ENCODE results near the gene LIMS1.

DNA sequence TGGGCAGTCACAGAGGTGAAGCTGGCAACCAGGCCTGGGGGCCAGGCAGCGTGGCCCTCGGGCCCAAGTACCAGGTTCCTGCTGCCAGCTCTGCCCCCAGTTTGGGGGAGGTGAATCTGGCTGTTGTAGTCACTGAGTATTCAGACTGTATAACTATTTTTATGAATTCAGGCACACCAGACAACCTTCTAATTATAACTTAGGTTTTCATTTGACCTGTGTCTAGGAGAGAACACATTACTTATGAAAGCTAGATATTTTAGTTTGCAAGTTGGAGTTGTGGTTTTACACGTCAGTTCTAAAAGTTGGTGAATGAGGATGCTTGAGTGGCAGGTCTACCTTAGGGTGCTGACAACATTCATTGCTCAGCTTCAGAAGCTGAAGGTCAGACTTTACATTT is 71.7 kb downstream of the LIMS1 start:
- no peak for TF ChIP-seq SP1 (IDR thresholded peaks at IDR 0.05)
- TF ChIP-seq FOXA1 (IDR thresholded peaks at IDR 0.05) = no peak
- no peak for TF ChIP-seq SUZ12 (IDR thresholded peaks at IDR 0.05)
- no peak for TF ChIP-seq ARNT (IDR thresholded peaks at IDR 0.05)
- TF ChIP-seq, protein P1, sequence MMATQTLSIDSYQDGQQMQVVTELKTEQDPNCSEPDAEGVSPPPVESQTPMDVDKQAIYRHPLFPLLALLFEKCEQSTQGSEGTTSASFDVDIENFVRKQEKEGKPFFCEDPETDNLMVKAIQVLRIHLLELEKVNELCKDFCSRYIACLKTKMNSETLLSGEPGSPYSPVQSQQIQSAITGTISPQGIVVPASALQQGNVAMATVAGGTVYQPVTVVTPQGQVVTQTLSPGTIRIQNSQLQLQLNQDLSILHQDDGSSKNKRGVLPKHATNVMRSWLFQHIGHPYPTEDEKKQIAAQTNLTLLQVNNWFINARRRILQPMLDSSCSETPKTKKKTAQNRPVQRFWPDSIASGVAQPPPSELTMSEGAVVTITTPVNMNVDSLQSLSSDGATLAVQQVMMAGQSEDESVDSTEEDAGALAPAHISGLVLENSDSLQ (IDR thresholded peaks at IDR 0.05) = no peak
- no peak for TF ChIP-seq FOXM1 (IDR thresholded peaks at IDR 0.05; ENCODE audit: borderline replicate concordance)
- no peak for TF ChIP-seq BHLHE40 (IDR thresholded peaks at IDR 0.05; ENCODE audit: borderline replicate concordance)
- TF ChIP-seq ZNF384 (IDR thresholded peaks at IDR 0.05) = no peak
- no peak for TF ChIP-seq ELF4 (IDR thresholded peaks at IDR 0.05)
- no peak for TF ChIP-seq TARDBP (IDR thresholded peaks at IDR 0.05)
- no peak for TF ChIP-seq FOXK2 (IDR thresholded peaks at IDR 0.05)
